GM12878 (cell line): Measurements from ENCODE around the gene LANCL3. TPM values are rescaled to one million over a fixed set of nuclear protein-coding genes. Genes with fewer than 3 reads are reported as not detected.

Experiments
- ATAC-seq: fragments of 200-7000 bp; cut with Tn5 transposase; 3 replicates; pipeline ENCODE4 v1.9.1; 2020; ENCODE audit warnings: mild to moderate bottlenecking, moderate library complexity
- BruUV-seq: library from RNA; stranded (reverse); fragments of 400-500 nt; replicated peaks from 2 replicates; lab custom pipeline; 2021; lab: Mats Ljungman, UMichigan
- CTCF ChIA-PET: fragments of 300-600 bp; sonication (Branson Sonifier 250); formaldehyde crosslinking; extraction: SDS; loops from one replicate; lab custom pipeline; 2021; ENCODE audit warnings: inconsistent platforms; lab: Yijun Ruan, JAX
- POLR2A ChIA-PET: fragments of 350-600 bp; formaldehyde crosslinking; extraction: SDS; loops from one replicate; lab custom pipeline; 2021; ENCODE audit warnings: inconsistent platforms; lab: Charles Lee
- RAD21 ChIA-PET: fragments of 300-600 bp; sonication (Branson Sonifier 250); formaldehyde crosslinking; loops from one replicate; lab custom pipeline; 2023; ENCODE audit warnings: antibody characterized with exemption; ENCODE audit not compliant: unreplicated experiment; lab: Charles Lee
- SMC1A ChIA-PET: fragments of 300-600 bp; sonication (Branson Sonifier 250); formaldehyde crosslinking; loops from one replicate; lab custom pipeline; 2023; ENCODE audit not compliant: unreplicated experiment, uncharacterized antibody; lab: Charles Lee
- DNase-seq: peaks from one replicate; pipeline ENCODE4 v3.0.0-alpha.2; 2011; ENCODE audit warnings: low read depth, low spot score
- FAIRE-seq: peaks from 3 replicates; lab custom pipeline; 2011; peaks lifted over from hg19 to GRCh38; lab: Jason Lieb, UNC
- H2AFZ ChIP-seq: 2 replicates; pipeline ENCODE4 v1.6.0; 2011; ENCODE audit warnings: low read depth, low read length, control low read depth; ENCODE audit not compliant: control insufficient read depth
- H3K27ac ChIP-seq: 2 replicates; pipeline ENCODE4 v1.5.1; 2011; ENCODE audit warnings: control low read depth; ENCODE audit not compliant: control insufficient read depth, insufficient read depth
- H3K27me3 ChIP-seq, 2 experiments: replicated peaks in 1 of 2; 2 replicates each; pipeline versions ENCODE4 v1.6.0 to v1.6.1; 2011; ENCODE audit warnings: low read length in 1 of 2; ENCODE audit not compliant: control insufficient read depth in 2 of 2, insufficient read depth in 2 of 2
- H3K36me3 ChIP-seq, 2 experiments: 2 replicates each; pipeline ENCODE4 v1.5.1; 2011; ENCODE audit warnings: low read length in 1 of 2; ENCODE audit not compliant: control insufficient read depth in 2 of 2, insufficient read depth in 2 of 2
- H3K4me1 ChIP-seq: 2 replicates; pipeline ENCODE4 v1.6.1; 2011; ENCODE audit warnings: mild to moderate bottlenecking, low read length, moderate library complexity, mixed read lengths; ENCODE audit not compliant: control insufficient read depth, insufficient read depth
- H3K4me2 ChIP-seq: 2 replicates; pipeline ENCODE4 v1.6.0; 2011; ENCODE audit warnings: control low read depth; ENCODE audit not compliant: control insufficient read depth, insufficient read depth
- H3K4me3 ChIP-seq: fragments of 200-600 bp; sonication (generic); 2 replicates; pipeline ENCODE4 v1.5.1; 2016
- H3K79me2 ChIP-seq: 2 replicates; pipeline ENCODE4 v1.6.0; 2011; ENCODE audit warnings: low read length; ENCODE audit not compliant: control insufficient read depth, insufficient read depth
- H3K9ac ChIP-seq: 2 replicates; pipeline ENCODE4 v1.8.0; 2011; ENCODE audit warnings: low read length, control low read depth, mixed read lengths; ENCODE audit not compliant: control insufficient read depth, insufficient read depth
- H3K9me3 ChIP-seq: replicated peaks from 3 replicates; pipeline ENCODE4 v1.5.1; 2011; ENCODE audit warnings: mild to moderate bottlenecking, low read length; ENCODE audit not compliant: control insufficient read depth, insufficient read depth
- H4K20me1 ChIP-seq: 2 replicates; pipeline ENCODE4 v1.6.0; 2011; ENCODE audit not compliant: control insufficient read depth, insufficient read depth
- CBX3 ChIP-seq: fragments of 200-600 bp; sonication (generic); IDR thresholded peaks from 2 replicates; pipeline ENCODE4 v1.6.1; 2016; ENCODE audit warnings: low read depth, borderline replicate concordance
- CREM ChIP-seq: IDR thresholded peaks from 2 replicates; pipeline ENCODE4 v1.6.1; 2014; ENCODE audit warnings: antibody characterized with exemption, low read depth
- ESRRA ChIP-seq: IDR thresholded peaks from 2 replicates; pipeline ENCODE4 v1.6.1; 2012; ENCODE audit warnings: mild to moderate bottlenecking, low read length, improper control_type of control experiment
- EZH2 ChIP-seq: IDR thresholded peaks from 2 replicates; pipeline ENCODE4 v1.6.1; 2012; ENCODE audit warnings: low read depth, mild to moderate bottlenecking, control low read depth, inconsistent platforms, low read length, borderline replicate concordance; ENCODE audit not compliant: control insufficient read depth
- IKZF1 ChIP-seq: fragments of 450-650 bp; conservative IDR thresholded peaks from 2 replicates; pipeline ENCODE4 v1.6.1; 2017; ENCODE audit warnings: antibody characterized with exemption, mild to moderate bottlenecking
- KDM1A ChIP-seq: fragments of 200-600 bp; sonication (generic); IDR thresholded peaks from 2 replicates; pipeline ENCODE4 v1.6.1; 2016; ENCODE audit warnings: borderline replicate concordance
- MYB ChIP-seq: fragments of 150-350 bp; IDR thresholded peaks from 2 replicates; pipeline ENCODE4 v1.6.1; 2014; ENCODE audit warnings: mild to moderate bottlenecking, low read depth, low read length, borderline replicate concordance
- POLR2A ChIP-seq: IDR thresholded peaks from 2 replicates; pipeline ENCODE4 v1.6.1; 2011; ENCODE audit warnings: low read depth, mild to moderate bottlenecking, low read length
- SIN3A ChIP-seq: IDR thresholded peaks from 2 replicates; pipeline ENCODE4 v1.6.1; 2012; ENCODE audit warnings: low read depth, low read length, improper control_type of control experiment
- SMC3 ChIP-seq: IDR thresholded peaks from 2 replicates; pipeline ENCODE4 v1.6.1; 2011; ENCODE audit warnings: low read length, improper control_type of control experiment, borderline replicate concordance
- SUZ12 ChIP-seq: fragments of 200-600 bp; sonication (generic); IDR thresholded peaks from one replicate; pipeline ENCODE4 v1.6.1; 2018; ENCODE audit warnings: antibody characterized with exemption, mild to moderate bottlenecking; ENCODE audit not compliant: unreplicated experiment
- TBL1XR1 ChIP-seq: IDR thresholded peaks from 2 replicates; pipeline ENCODE4 v1.6.1; 2012; ENCODE audit warnings: low read depth, low read length, improper control_type of control experiment
- YY1 ChIP-seq: IDR thresholded peaks from 2 replicates; pipeline ENCODE4 v1.6.1; 2011; ENCODE audit warnings: low read depth, mild to moderate bottlenecking, low read length
- ZNF384 ChIP-seq: IDR thresholded peaks from 2 replicates; pipeline ENCODE4 v1.6.1; 2012; ENCODE audit warnings: low read depth, mild to moderate bottlenecking, low read length, improper control_type of control experiment, borderline replicate concordance
- WGBS: methylation state at CpG from one replicate; pipeline ENCODE4 v1.1.6; 2016; ENCODE audit warnings: low lambda C conversion rate; ENCODE audit not compliant: insufficient replicate concordance, insufficient coverage; ENCODE audit errors: missing lambda C conversion rate; 5-methylcytosine and 5-hydroxymethylcytosine counted together
- in situ Hi-C: fragments of 300-500 bp; cut with MboI; formaldehyde crosslinking; loops from 9 replicates; pipeline ENCODE4 v1.14.3; 2018; ENCODE audit warnings: mixed read lengths
- intact Hi-C: fragments of 100-400 bp; cut with micrococcal nuclease; formaldehyde crosslinking; loops from one replicate; pipeline ENCODE4 v1.14.2; 2022; ENCODE audit not compliant: unreplicated experiment
- polyA plus RNA-seq, 11 experiments: library from polyadenylated mRNA; depleted of rRNA in 4 of 11; unstranded in 6 of 11; stranded (reverse) in 5 of 11; fragments of >200 nt; fragmentation: Nextera tagmentation in 4 of 11; fragmentation: Illumina TruSeq in 1 of 11; extraction: Ambion mirVana in 4 of 11; extraction: Trizol in 1 of 11; gene quantifications; 1 replicate in 1 of 11; 2 replicates in 10 of 11; pipeline versions ENCODE4 v1.2.1 to v1.2.3, GENCODE V29; 2011 to 2016; ENCODE audit warnings: inconsistent platforms in 2 of 11, missing spikeins in 2 of 11, low read depth in 1 of 11
- total RNA-seq, 4 experiments: library from RNA; depleted of rRNA in 3 of 4; stranded (reverse); fragments of >200 nt in 3 of 4; fragmentation: Illumina TruSeq in 1 of 4; extraction: Trizol in 1 of 4; gene quantifications; 2 replicates each; pipeline versions ENCODE4 v1.2.1 to v1.2.3, GENCODE V29; 2013 to 2021
- TF ChIP-seq, protein P1 (sequence below): IDR thresholded peaks from 2 replicates; pipeline ENCODE4 v1.6.1; 2011; ENCODE audit warnings: borderline replicate concordance, low read depth, mild to moderate bottlenecking, moderate library complexity, low read length; ENCODE audit not compliant: insufficient read depth, poor library complexity, severe bottlenecking
- TF ChIP-seq, protein P2 (sequence below): fragments of 450-650 bp; IDR thresholded peaks from 2 replicates; pipeline ENCODE4 v1.6.1; 2018; ENCODE audit warnings: borderline replicate concordance, mild to moderate bottlenecking; ENCODE audit not compliant: partially characterized antibody

LANCL3 gene
- total and polyA plus RNA-seq, 10 of the 15 experiments (the other 5 are each of a cell fraction or from before 2014, with no cell fraction given): not detected

GRCh38 chrX:37613933-37614332 lies 42.5 kb downstream of the LANCL3 start:
- intact Hi-C loops: no loop called here
- H3K9ac ChIP-seq: no peak overlapping the region
- H3K27ac ChIP-seq: no peak overlapping the region
- RAD21 ChIA-PET: no interaction called here
- POLR2A ChIA-PET: no interaction called here
- H3K4me2 ChIP-seq: no peak overlapping the region
- DNase-seq (no peak), FAIRE-seq (no peak), ATAC-seq (no peak)
- no peaks in the 10 kb centered on the region for H3K36me3 ChIP-seq
- H3K4me1 ChIP-seq: no peaks in the 10 kb centered on the region
- SMC1A ChIA-PET: no interaction called here
- H4K20me1 ChIP-seq: no peaks in the 10 kb centered on the region
- H3K27me3 ChIP-seq: no peaks in the 10 kb centered on the region
- in situ Hi-C loops: no loop called here
- H2AFZ ChIP-seq: no peak overlapping the region
- no TSS peak for BruUV-seq
- 0% methylated on average over 1 of the region's 1 CpG for WGBS
- no peaks in the 10 kb centered on the region for H3K9me3 ChIP-seq
- no peaks in the 10 kb centered on the region for H3K79me2 ChIP-seq
- TF ChIP-seq SMC3 (no peak), ZNF384 (no peak), SIN3A (no peak), MYB (no peak), SUZ12 (no peak), IKZF1 (no peak), CREM (no peak), ESRRA (no peak), TBL1XR1 (no peak), KDM1A (no peak), POLR2A (no peak), CBX3 (no peak), YY1 (no peak), EZH2 (no peak)
- TF ChIP-seq, protein P1, sequence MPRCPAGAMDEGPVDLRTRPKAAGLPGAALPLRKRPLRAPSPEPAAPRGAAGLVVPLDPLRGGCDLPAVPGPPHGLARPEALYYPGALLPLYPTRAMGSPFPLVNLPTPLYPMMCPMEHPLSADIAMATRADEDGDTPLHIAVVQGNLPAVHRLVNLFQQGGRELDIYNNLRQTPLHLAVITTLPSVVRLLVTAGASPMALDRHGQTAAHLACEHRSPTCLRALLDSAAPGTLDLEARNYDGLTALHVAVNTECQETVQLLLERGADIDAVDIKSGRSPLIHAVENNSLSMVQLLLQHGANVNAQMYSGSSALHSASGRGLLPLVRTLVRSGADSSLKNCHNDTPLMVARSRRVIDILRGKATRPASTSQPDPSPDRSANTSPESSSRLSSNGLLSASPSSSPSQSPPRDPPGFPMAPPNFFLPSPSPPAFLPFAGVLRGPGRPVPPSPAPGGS: no peak
- TF ChIP-seq, protein P2, sequence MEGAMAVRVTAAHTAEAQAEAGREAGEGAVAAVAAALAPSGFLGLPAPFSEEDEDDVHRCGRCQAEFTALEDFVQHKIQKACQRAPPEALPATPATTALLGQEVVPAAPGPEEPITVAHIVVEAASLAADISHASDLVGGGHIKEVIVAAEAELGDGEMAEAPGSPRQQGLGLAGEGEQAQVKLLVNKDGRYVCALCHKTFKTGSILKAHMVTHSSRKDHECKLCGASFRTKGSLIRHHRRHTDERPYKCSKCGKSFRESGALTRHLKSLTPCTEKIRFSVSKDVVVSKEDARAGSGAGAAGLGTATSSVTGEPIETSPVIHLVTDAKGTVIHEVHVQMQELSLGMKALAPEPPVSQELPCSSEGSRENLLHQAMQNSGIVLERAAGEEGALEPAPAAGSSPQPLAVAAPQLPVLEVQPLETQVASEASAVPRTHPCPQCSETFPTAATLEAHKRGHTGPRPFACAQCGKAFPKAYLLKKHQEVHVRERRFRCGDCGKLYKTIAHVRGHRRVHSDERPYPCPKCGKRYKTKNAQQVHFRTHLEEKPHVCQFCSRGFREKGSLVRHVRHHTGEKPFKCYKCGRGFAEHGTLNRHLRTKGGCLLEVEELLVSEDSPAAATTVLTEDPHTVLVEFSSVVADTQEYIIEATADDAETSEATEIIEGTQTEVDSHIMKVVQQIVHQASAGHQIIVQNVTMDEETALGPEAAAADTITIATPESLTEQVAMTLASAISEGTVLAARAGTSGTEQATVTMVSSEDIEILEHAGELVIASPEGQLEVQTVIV: no peak
- TF ChIP-seq, all 136 proteins: peak for 0
- H3K4me3 ChIP-seq: no peak overlapping the region
- CTCF ChIA-PET: no interaction called here
